GM12878 (cell line): ENCODE data around the gene ZFP64. TPM values are rescaled to one million over a fixed set of nuclear protein-coding genes. Genes with fewer than 3 reads are reported as not detected.

ENCODE experiments used
- ATAC-seq: fragments of 200-7000 bp; cut with Tn5 transposase; 3 replicates; pipeline ENCODE4 v1.9.1; 2020; ENCODE audit warnings: mild to moderate bottlenecking, moderate library complexity
- BruUV-seq: library from RNA; stranded (reverse); fragments of 400-500 nt; replicated peaks from 2 replicates; lab custom pipeline; 2021; lab: Mats Ljungman, UMichigan
- CTCF ChIA-PET: fragments of 300-600 bp; sonication (Branson Sonifier 250); formaldehyde crosslinking; extraction: SDS; loops from one replicate; lab custom pipeline; 2021; ENCODE audit warnings: inconsistent platforms; lab: Yijun Ruan, JAX
- POLR2A ChIA-PET: fragments of 350-600 bp; formaldehyde crosslinking; extraction: SDS; loops from one replicate; lab custom pipeline; 2021; ENCODE audit warnings: inconsistent platforms; lab: Charles Lee
- RAD21 ChIA-PET: fragments of 300-600 bp; sonication (Branson Sonifier 250); formaldehyde crosslinking; loops from one replicate; lab custom pipeline; 2023; ENCODE audit warnings: antibody characterized with exemption; ENCODE audit not compliant: unreplicated experiment; lab: Charles Lee
- SMC1A ChIA-PET: fragments of 300-600 bp; sonication (Branson Sonifier 250); formaldehyde crosslinking; loops from one replicate; lab custom pipeline; 2023; ENCODE audit not compliant: unreplicated experiment, uncharacterized antibody; lab: Charles Lee
- DNase-seq: peaks from one replicate; pipeline ENCODE4 v3.0.0-alpha.2; 2011; ENCODE audit warnings: low read depth, low spot score
- FAIRE-seq: peaks from 3 replicates; lab custom pipeline; 2011; peaks lifted over from hg19 to GRCh38; lab: Jason Lieb, UNC
- H2AFZ ChIP-seq: 2 replicates; pipeline ENCODE4 v1.6.0; 2011; ENCODE audit warnings: low read depth, low read length, control low read depth; ENCODE audit not compliant: control insufficient read depth
- H3K27ac ChIP-seq: 2 replicates; pipeline ENCODE4 v1.5.1; 2011; ENCODE audit warnings: control low read depth; ENCODE audit not compliant: control insufficient read depth, insufficient read depth
- H3K27me3 ChIP-seq, 2 experiments: replicated peaks in 1 of 2; 2 replicates each; pipeline versions ENCODE4 v1.6.0 to v1.6.1; 2011; ENCODE audit warnings: low read length in 1 of 2; ENCODE audit not compliant: control insufficient read depth in 2 of 2, insufficient read depth in 2 of 2
- H3K36me3 ChIP-seq, 2 experiments: 2 replicates each; pipeline ENCODE4 v1.5.1; 2011; ENCODE audit warnings: low read length in 1 of 2; ENCODE audit not compliant: control insufficient read depth in 2 of 2, insufficient read depth in 2 of 2
- H3K4me1 ChIP-seq: 2 replicates; pipeline ENCODE4 v1.6.1; 2011; ENCODE audit warnings: mild to moderate bottlenecking, low read length, moderate library complexity, mixed read lengths; ENCODE audit not compliant: control insufficient read depth, insufficient read depth
- H3K4me2 ChIP-seq: 2 replicates; pipeline ENCODE4 v1.6.0; 2011; ENCODE audit warnings: control low read depth; ENCODE audit not compliant: control insufficient read depth, insufficient read depth
- H3K4me3 ChIP-seq: fragments of 200-600 bp; sonication (generic); 2 replicates; pipeline ENCODE4 v1.5.1; 2016
- H3K79me2 ChIP-seq: 2 replicates; pipeline ENCODE4 v1.6.0; 2011; ENCODE audit warnings: low read length; ENCODE audit not compliant: control insufficient read depth, insufficient read depth
- H3K9ac ChIP-seq: 2 replicates; pipeline ENCODE4 v1.8.0; 2011; ENCODE audit warnings: low read length, control low read depth, mixed read lengths; ENCODE audit not compliant: control insufficient read depth, insufficient read depth
- H3K9me3 ChIP-seq: replicated peaks from 3 replicates; pipeline ENCODE4 v1.5.1; 2011; ENCODE audit warnings: mild to moderate bottlenecking, low read length; ENCODE audit not compliant: control insufficient read depth, insufficient read depth
- H4K20me1 ChIP-seq: 2 replicates; pipeline ENCODE4 v1.6.0; 2011; ENCODE audit not compliant: control insufficient read depth, insufficient read depth
- HDAC2 ChIP-seq: fragments of 200-600 bp; sonication (generic); IDR thresholded peaks from 2 replicates; pipeline ENCODE4 v1.6.1; 2017
- HDGF ChIP-seq: fragments of 450-650 bp; IDR thresholded peaks from 2 replicates; pipeline ENCODE4 v1.6.1; 2016; ENCODE audit warnings: antibody characterized with exemption
- IKZF2 ChIP-seq, 2 experiments: fragments of 450-650 bp; IDR thresholded peaks; 2 replicates each; pipeline ENCODE4 v1.6.1; 2017; ENCODE audit warnings: mild to moderate bottlenecking in 2 of 2, moderate library complexity in 2 of 2
- MYC ChIP-seq: IDR thresholded peaks from 2 replicates; pipeline ENCODE4 v1.6.1; 2011; ENCODE audit warnings: mild to moderate bottlenecking, low read length, moderate library complexity, inconsistent platforms; ENCODE audit not compliant: insufficient read depth, insufficient replicate concordance, insufficient read length, severe bottlenecking
- NFIC ChIP-seq: IDR thresholded peaks from 2 replicates; pipeline ENCODE4 v1.6.1; 2012; ENCODE audit warnings: low read depth, mild to moderate bottlenecking, inconsistent platforms, low read length, moderate library complexity
- NFYB ChIP-seq: IDR thresholded peaks from 2 replicates; pipeline ENCODE4 v1.6.1; 2011; ENCODE audit warnings: low read depth, mild to moderate bottlenecking, low read length, improper control_type of control experiment, moderate library complexity; ENCODE audit not compliant: insufficient read depth
- SMARCA5 ChIP-seq: fragments of 450-650 bp; IDR thresholded peaks from 2 replicates; pipeline ENCODE4 v1.6.1; 2017; ENCODE audit warnings: mild to moderate bottlenecking
- SMC3 ChIP-seq: IDR thresholded peaks from 2 replicates; pipeline ENCODE4 v1.6.1; 2011; ENCODE audit warnings: low read length, improper control_type of control experiment, borderline replicate concordance
- TARDBP ChIP-seq: IDR thresholded peaks from 2 replicates; pipeline ENCODE4 v1.6.1; 2016; ENCODE audit warnings: borderline replicate concordance
- ZNF217 ChIP-seq: fragments of 450-650 bp; IDR thresholded peaks from 2 replicates; pipeline ENCODE4 v1.6.1; 2017; ENCODE audit warnings: antibody characterized with exemption, mild to moderate bottlenecking
- WGBS: methylation state at CpG from one replicate; pipeline ENCODE4 v1.1.6; 2016; ENCODE audit warnings: low lambda C conversion rate; ENCODE audit not compliant: insufficient replicate concordance, insufficient coverage; ENCODE audit errors: missing lambda C conversion rate; 5-methylcytosine and 5-hydroxymethylcytosine counted together
- in situ Hi-C: fragments of 300-500 bp; cut with MboI; formaldehyde crosslinking; loops from 9 replicates; pipeline ENCODE4 v1.14.3; 2018; ENCODE audit warnings: mixed read lengths
- intact Hi-C: fragments of 100-400 bp; cut with micrococcal nuclease; formaldehyde crosslinking; loops from one replicate; pipeline ENCODE4 v1.14.2; 2022; ENCODE audit not compliant: unreplicated experiment
- polyA plus RNA-seq, 11 experiments: library from polyadenylated mRNA; depleted of rRNA in 4 of 11; unstranded in 6 of 11; stranded (reverse) in 5 of 11; fragments of >200 nt; fragmentation: Nextera tagmentation in 4 of 11; fragmentation: Illumina TruSeq in 1 of 11; extraction: Ambion mirVana in 4 of 11; extraction: Trizol in 1 of 11; gene quantifications; 1 replicate in 1 of 11; 2 replicates in 10 of 11; pipeline versions ENCODE4 v1.2.1 to v1.2.3, GENCODE V29; 2011 to 2016; ENCODE audit warnings: inconsistent platforms in 2 of 11, missing spikeins in 2 of 11, low read depth in 1 of 11
- total RNA-seq, 4 experiments: library from RNA; depleted of rRNA in 3 of 4; stranded (reverse); fragments of >200 nt in 3 of 4; fragmentation: Illumina TruSeq in 1 of 4; extraction: Trizol in 1 of 4; gene quantifications; 2 replicates each; pipeline versions ENCODE4 v1.2.1 to v1.2.3, GENCODE V29; 2013 to 2021
- TF ChIP-seq, protein P1 (sequence below): fragments of 450-650 bp; formaldehyde crosslinking; IDR thresholded peaks from 2 replicates; pipeline ENCODE4 v1.5.0; 2022; ENCODE audit warnings: mild to moderate bottlenecking, missing genetic modification characterization
- TF ChIP-seq, protein P2 (sequence below): IDR thresholded peaks from 2 replicates; pipeline ENCODE4 v1.6.1; 2011; ENCODE audit warnings: borderline replicate concordance, low read depth, mild to moderate bottlenecking, moderate library complexity, mixed read lengths, low read length; ENCODE audit not compliant: insufficient read depth; ENCODE audit errors: extremely low read length
- TF ChIP-seq, protein P3 (sequence below): fragments of 450-650 bp; IDR thresholded peaks from 2 replicates; pipeline ENCODE4 v1.6.1; 2017; ENCODE audit warnings: low read depth, mild to moderate bottlenecking, moderate library complexity
- TF ChIP-seq, protein P4 (sequence below), 3 experiments: IDR thresholded peaks in 2 of 3; conservative IDR thresholded peaks in 1 of 3; 2 replicates each; pipeline ENCODE4 v1.5.1; 2011; ENCODE audit warnings: low read depth in 3 of 3, low read length in 3 of 3, mild to moderate bottlenecking in 3 of 3, control low read depth in 2 of 3, moderate library complexity in 2 of 3, inconsistent platforms in 1 of 3, mixed read lengths in 1 of 3; ENCODE audit not compliant: control insufficient read depth in 2 of 3, insufficient read depth in 1 of 3; ENCODE audit errors: extremely low read depth in 1 of 3
- TF ChIP-seq, protein P5 (sequence below): IDR thresholded peaks from 2 replicates; pipeline ENCODE4 v1.6.1; 2011; ENCODE audit warnings: low read depth, low read length, improper control_type of control experiment, borderline replicate concordance

ZFP64 gene
- total and polyA plus RNA-seq, 10 of the 15 experiments (the other 5 are each of a cell fraction or from before 2014, with no cell fraction given), result 2.3 to 21.8 (median 11.8) TPM

DNA sequence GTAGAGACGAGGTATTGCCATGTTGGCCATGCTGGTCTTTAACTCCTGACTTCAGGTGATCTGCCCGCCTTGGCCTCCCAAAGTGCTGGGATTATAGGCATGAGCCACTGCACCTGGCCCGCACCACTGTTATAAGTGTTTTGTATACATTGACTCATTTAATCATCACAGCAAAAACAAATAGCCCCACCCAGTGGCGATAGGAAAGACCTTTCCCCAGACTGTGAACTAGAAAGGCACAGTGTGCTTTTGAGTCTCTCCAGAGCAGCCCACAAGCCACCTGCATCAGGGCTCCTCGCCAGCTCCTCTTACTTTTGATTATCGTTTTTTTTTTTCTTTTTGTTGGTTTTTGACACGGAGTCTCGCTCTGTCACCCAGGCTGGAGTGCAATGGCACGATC, 27.9 kb upstream of the ZFP64 start:
- H3K9me3 ChIP-seq, result peaks cover 7% of the 10 kb centered on the region; the same call in 2 of the 3 replicates
- no peaks in the 10 kb centered on the region for H3K27me3 ChIP-seq
- H3K4me3 ChIP-seq, result no peak overlapping the region
- DNase-seq (no peak), FAIRE-seq (no peak), ATAC-seq (no peak)
- intact Hi-C loops, result no loop called here
- H3K4me2 ChIP-seq, result no peak overlapping the region
- SMC1A ChIA-PET, result interaction anchor here (1.2 kb wide), 1 partner anchor 91 kb away, joined by 4 read pairs; no protein-coding TSS in a partner anchor
- CTCF ChIA-PET, result interaction anchor here (1.0 to 1.9 kb wide), 2 partner anchors 65 to 90 kb away, joined by 4 to 14 read pairs; no protein-coding TSS in a partner anchor
- no peak overlapping the region for H3K27ac ChIP-seq
- no peak overlapping the region for H2AFZ ChIP-seq
- H3K79me2 ChIP-seq, result no peaks in the 10 kb centered on the region
- no TSS peak for BruUV-seq
- H3K4me1 ChIP-seq, result no peaks in the 10 kb centered on the region
- no peak overlapping the region for H3K9ac ChIP-seq
- POLR2A ChIA-PET, result no interaction called here
- no peaks in the 10 kb centered on the region for H4K20me1 ChIP-seq
- WGBS, result 20% methylated on average over 9 of the region's 9 CpGs
- RAD21 ChIA-PET, result interaction anchor here (2.1 kb wide), 1 partner anchor 91 kb away, joined by 7 read pairs; no protein-coding TSS in a partner anchor
- no peaks in the 10 kb centered on the region for H3K36me3 ChIP-seq
- in situ Hi-C loops, result no loop called here
- TF ChIP-seq NFIC, result no peak
- TF ChIP-seq, protein P1, sequence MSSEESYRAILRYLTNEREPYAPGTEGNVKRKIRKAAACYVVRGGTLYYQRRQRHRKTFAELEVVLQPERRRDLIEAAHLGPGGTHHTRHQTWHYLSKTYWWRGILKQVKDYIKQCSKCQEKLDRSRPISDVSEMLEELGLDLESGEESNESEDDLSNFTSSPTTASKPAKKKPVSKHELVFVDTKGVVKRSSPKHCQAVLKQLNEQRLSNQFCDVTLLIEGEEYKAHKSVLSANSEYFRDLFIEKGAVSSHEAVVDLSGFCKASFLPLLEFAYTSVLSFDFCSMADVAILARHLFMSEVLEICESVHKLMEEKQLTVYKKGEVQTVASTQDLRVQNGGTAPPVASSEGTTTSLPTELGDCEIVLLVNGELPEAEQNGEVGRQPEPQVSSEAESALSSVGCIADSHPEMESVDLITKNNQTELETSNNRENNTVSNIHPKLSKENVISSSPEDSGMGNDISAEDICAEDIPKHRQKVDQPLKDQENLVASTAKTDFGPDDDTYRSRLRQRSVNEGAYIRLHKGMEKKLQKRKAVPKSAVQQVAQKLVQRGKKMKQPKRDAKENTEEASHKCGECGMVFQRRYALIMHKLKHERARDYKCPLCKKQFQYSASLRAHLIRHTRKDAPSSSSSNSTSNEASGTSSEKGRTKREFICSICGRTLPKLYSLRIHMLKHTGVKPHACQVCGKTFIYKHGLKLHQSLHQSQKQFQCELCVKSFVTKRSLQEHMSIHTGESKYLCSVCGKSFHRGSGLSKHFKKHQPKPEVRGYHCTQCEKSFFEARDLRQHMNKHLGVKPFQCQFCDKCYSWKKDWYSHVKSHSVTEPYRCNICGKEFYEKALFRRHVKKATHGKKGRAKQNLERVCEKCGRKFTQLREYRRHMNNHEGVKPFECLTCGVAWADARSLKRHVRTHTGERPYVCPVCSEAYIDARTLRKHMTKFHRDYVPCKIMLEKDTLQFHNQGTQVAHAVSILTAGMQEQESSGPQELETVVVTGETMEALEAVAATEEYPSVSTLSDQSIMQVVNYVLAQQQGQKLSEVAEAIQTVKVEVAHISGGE (CRISPR knock-in tag), result no peak
- TF ChIP-seq SMC3, result peak; percentile 27; the same call in 1 of the 2 replicates
- TF ChIP-seq IKZF2 (IDR thresholded peaks at IDR 0.05), result no peak
- TF ChIP-seq SMARCA5, result no peak
- TF ChIP-seq, protein P2, sequence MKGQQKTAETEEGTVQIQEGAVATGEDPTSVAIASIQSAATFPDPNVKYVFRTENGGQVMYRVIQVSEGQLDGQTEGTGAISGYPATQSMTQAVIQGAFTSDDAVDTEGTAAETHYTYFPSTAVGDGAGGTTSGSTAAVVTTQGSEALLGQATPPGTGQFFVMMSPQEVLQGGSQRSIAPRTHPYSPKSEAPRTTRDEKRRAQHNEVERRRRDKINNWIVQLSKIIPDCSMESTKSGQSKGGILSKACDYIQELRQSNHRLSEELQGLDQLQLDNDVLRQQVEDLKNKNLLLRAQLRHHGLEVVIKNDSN, result no peak
- TF ChIP-seq NFYB, result no peak
- no peak for TF ChIP-seq HDGF
- no peak for TF ChIP-seq ZNF217
- TF ChIP-seq, protein P3, sequence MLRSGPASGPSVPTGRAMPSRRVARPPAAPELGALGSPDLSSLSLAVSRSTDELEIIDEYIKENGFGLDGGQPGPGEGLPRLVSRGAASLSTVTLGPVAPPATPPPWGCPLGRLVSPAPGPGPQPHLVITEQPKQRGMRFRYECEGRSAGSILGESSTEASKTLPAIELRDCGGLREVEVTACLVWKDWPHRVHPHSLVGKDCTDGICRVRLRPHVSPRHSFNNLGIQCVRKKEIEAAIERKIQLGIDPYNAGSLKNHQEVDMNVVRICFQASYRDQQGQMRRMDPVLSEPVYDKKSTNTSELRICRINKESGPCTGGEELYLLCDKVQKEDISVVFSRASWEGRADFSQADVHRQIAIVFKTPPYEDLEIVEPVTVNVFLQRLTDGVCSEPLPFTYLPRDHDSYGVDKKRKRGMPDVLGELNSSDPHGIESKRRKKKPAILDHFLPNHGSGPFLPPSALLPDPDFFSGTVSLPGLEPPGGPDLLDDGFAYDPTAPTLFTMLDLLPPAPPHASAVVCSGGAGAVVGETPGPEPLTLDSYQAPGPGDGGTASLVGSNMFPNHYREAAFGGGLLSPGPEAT, result no peak
- TF ChIP-seq, protein P4, sequence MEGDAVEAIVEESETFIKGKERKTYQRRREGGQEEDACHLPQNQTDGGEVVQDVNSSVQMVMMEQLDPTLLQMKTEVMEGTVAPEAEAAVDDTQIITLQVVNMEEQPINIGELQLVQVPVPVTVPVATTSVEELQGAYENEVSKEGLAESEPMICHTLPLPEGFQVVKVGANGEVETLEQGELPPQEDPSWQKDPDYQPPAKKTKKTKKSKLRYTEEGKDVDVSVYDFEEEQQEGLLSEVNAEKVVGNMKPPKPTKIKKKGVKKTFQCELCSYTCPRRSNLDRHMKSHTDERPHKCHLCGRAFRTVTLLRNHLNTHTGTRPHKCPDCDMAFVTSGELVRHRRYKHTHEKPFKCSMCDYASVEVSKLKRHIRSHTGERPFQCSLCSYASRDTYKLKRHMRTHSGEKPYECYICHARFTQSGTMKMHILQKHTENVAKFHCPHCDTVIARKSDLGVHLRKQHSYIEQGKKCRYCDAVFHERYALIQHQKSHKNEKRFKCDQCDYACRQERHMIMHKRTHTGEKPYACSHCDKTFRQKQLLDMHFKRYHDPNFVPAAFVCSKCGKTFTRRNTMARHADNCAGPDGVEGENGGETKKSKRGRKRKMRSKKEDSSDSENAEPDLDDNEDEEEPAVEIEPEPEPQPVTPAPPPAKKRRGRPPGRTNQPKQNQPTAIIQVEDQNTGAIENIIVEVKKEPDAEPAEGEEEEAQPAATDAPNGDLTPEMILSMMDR (IDR thresholded peaks at IDR 0.05 in 2 of 3, conservative IDR thresholded peaks at IDR 0.05 in 1 of 3; ENCODE audit: control insufficient read depth in 2 of 3, extremely low read depth in 1 of 3, insufficient read depth in 1 of 3, low read depth in 3 of 3, low read length in 3 of 3), result peak in 1 of 3 experiments; percentile 20; a peak in 1 of 6 replicates
- no peak for TF ChIP-seq HDAC2
- TF ChIP-seq, protein P5, sequence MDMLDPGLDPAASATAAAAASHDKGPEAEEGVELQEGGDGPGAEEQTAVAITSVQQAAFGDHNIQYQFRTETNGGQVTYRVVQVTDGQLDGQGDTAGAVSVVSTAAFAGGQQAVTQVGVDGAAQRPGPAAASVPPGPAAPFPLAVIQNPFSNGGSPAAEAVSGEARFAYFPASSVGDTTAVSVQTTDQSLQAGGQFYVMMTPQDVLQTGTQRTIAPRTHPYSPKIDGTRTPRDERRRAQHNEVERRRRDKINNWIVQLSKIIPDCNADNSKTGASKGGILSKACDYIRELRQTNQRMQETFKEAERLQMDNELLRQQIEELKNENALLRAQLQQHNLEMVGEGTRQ, result no peak
- no peak for TF ChIP-seq TARDBP
- TF ChIP-seq MYC, result no peak
